ENCODE data around the gene JMJD8.
"Not testable (repeated sequence)": the region's sequence is repeated elsewhere in the genome, so short reads cannot be mapped to it uniquely, and the experiment has no call there.

The JMJD8 gene

DNA sequence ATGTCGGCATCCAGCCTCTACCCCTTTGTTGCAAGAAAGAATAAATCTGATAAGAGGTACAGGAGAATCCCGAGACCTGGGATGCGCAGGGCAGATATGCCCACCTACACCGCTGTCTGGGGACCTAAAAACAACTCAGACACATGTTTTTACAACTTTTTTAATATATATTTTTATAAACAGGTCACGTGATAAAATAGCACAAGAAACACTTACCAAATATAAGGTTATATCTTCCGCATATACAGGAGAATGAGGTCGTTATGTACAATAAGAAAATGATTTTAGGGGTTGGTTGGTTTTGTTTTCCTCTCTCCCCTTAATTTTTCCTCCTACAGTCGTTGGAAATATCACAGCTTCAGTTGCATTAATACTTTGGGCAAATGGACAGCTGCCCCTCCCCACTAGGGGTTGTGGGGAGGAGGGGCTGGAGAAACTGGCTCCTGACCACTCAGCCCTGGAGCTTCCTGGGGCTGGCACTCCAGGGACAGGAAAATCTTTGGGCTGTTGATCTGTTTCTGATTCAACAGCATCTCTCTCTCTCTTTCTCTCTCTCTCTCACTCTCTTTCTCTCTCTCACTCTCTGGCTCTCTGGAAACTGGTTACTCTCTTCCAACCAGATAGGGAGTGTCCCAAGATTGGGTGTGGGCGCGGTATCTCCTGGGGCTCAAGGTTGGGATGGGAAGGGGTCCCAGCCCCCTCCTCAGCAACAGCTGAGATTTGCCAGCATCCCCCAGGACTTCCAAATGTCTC is 8.4 kb upstream of the JMJD8 start:
- no peak overlapping the region for H4K8ac ChIP-seq (ENCODE audit: low read depth, low read length)
- no peaks in the 10 kb centered on the region for H3K79me2 ChIP-seq (ENCODE audit: control insufficient read depth, insufficient read depth, low read length)
- no peak overlapping the region for H3K4me3 ChIP-seq (ENCODE audit: low read length)
- H3K4me1 ChIP-seq (ENCODE audit: control insufficient read depth, low read depth, low read length), result peaks cover 3% of the 10 kb centered on the region
- no peak overlapping the region for H3K4me2 ChIP-seq (ENCODE audit: low read length)
- H3K79me1 ChIP-seq (ENCODE audit: low read length), result peaks cover 9% of the 10 kb centered on the region
- no peak overlapping the region for H4K5ac ChIP-seq (ENCODE audit: low read length)
- H2BK120ac ChIP-seq (ENCODE audit: low read depth, low read length), result no peak overlapping the region
- H2BK15ac ChIP-seq (replicated peaks; ENCODE audit: low read depth), result no peak overlapping the region
- H3K36me3 ChIP-seq (ENCODE audit: control insufficient read depth, insufficient read depth, low read length), result no peaks in the 10 kb centered on the region
- H2BK5ac ChIP-seq (ENCODE audit: low read length), result no peak overlapping the region
- no peak overlapping the region for H3K23ac ChIP-seq (ENCODE audit: low read length)
- H3K27ac ChIP-seq (ENCODE audit: low read depth, low read length), result no peak overlapping the region
- H3K56ac ChIP-seq (ENCODE audit: low read length), result no peak overlapping the region
- H3K18ac ChIP-seq (ENCODE audit: low read length), result no peak overlapping the region
- no peak overlapping the region for H3K9ac ChIP-seq (ENCODE audit: low read length)
- no CpG with 5 or more reads among the region's 10 CpGs for WGBS (ENCODE audit: extremely low coverage, insufficient coverage, low lambda C conversion rate)
- no peak overlapping the region for H2AK5ac ChIP-seq (ENCODE audit: low read length)
- no peak overlapping the region for H3K4ac ChIP-seq (ENCODE audit: low read depth, low read length)
- peaks cover 25% of the 10 kb centered on the region for H3K27me3 ChIP-seq (ENCODE audit: insufficient read depth, low read length, poor library complexity)
- DNase-seq, result no peak

DNA sequence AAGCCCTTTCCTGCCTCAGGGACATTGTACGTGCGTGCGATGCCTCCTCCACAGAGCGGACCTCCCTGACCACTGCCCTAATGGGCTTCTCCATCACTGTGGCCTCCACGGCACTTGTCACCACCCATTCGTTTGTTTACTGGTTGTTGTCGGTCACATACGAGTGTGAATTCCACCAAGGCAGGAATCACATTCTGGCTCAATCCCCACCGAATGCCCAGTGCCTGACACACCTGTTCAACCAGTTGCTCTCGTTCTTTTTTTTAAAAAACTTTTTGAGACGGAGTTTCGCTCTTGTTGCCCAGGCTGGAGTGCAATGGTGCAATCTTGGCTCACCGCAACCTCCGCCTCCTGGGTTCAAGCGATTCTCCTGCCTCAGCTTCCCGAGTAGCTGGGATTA is 7.1 kb upstream of the JMJD8 start:
- H3K4ac ChIP-seq (ENCODE audit: low read depth, low read length); H3K56ac ChIP-seq (ENCODE audit: low read length); H3K4me1 ChIP-seq (ENCODE audit: control insufficient read depth, low read depth, low read length); H3K36me3 ChIP-seq (ENCODE audit: control insufficient read depth, insufficient read depth, low read length); H2BK5ac ChIP-seq (ENCODE audit: low read length); H3K4me3 ChIP-seq (ENCODE audit: low read length); DNase-seq; H3K18ac ChIP-seq (ENCODE audit: low read length); H3K4me2 ChIP-seq (ENCODE audit: low read length); H3K79me2 ChIP-seq (ENCODE audit: control insufficient read depth, insufficient read depth, low read length); H3K9ac ChIP-seq (ENCODE audit: low read length); H4K5ac ChIP-seq (ENCODE audit: low read length); H4K8ac ChIP-seq (ENCODE audit: low read depth, low read length); H3K23ac ChIP-seq (ENCODE audit: low read length); H2BK15ac ChIP-seq (replicated peaks; ENCODE audit: low read depth); H2AK5ac ChIP-seq (ENCODE audit: low read length); H3K27ac ChIP-seq (ENCODE audit: low read depth, low read length); H3K79me1 ChIP-seq (ENCODE audit: low read length); H2BK120ac ChIP-seq (ENCODE audit: low read depth, low read length): not testable (repeated sequence)
- peaks cover 25% of the 10 kb centered on the region for H3K27me3 ChIP-seq (ENCODE audit: insufficient read depth, low read length, poor library complexity)
- no CpG with 5 or more reads among the region's 16 CpGs for WGBS (ENCODE audit: extremely low coverage, insufficient coverage, low lambda C conversion rate)

DNA sequence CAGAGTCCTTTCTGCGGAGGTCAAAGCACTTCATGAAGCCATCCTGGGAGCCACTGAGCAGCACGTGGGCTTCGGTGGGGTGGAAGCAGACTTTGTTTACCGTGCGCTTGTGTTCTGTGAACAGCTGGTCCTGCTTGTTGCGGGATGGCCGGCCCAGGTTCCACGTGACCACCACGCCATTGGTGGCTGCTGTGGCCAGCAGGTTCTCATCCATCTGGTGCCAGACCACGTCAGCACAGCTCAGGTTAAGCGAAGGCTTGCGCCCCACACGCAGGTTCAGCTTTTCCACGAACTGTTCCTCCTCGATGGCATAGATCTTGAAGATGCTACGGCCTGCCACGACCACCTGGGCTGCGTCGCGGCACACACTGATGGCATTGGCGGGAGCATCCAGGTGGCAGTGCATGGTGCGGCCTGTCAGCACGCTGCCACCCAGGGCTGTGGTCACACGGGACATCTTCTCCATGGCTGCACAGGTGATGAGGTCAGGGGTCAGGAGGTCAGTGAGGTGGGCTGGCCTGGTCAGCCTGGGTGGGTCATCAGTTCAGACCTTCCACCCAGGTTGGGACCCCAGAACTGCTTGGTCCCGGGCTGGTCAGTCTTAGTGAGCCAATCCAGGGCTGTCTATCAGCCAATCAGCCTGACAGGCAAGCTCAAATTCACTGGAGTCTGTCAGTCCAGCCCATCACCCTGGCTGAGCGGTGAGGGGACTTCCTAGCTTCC is 5.2 kb upstream of the JMJD8 start:
- H4K8ac ChIP-seq (ENCODE audit: low read depth, low read length), result no peak overlapping the region
- H3K4me3 ChIP-seq (ENCODE audit: low read length), result peak overlapping the region; percentile 85
- H2AK5ac ChIP-seq (ENCODE audit: low read length), result peak overlapping the region; percentile 81
- H2BK5ac ChIP-seq (ENCODE audit: low read length), result no peak overlapping the region
- no peaks in the 10 kb centered on the region for H3K79me2 ChIP-seq (ENCODE audit: control insufficient read depth, insufficient read depth, low read length)
- no peak overlapping the region for H3K23ac ChIP-seq (ENCODE audit: low read length)
- peak overlapping the region; percentile 93 for H3K56ac ChIP-seq (ENCODE audit: low read length)
- no CpG with 5 or more reads among the region's 26 CpGs for WGBS (ENCODE audit: extremely low coverage, insufficient coverage, low lambda C conversion rate)
- peak overlapping the region; percentile 92 for H3K9ac ChIP-seq (ENCODE audit: low read length)
- H2BK15ac ChIP-seq (replicated peaks; ENCODE audit: low read depth), result no peak overlapping the region
- no peak overlapping the region for H2BK120ac ChIP-seq (ENCODE audit: low read depth, low read length)
- peaks cover 3% of the 10 kb centered on the region for H3K4me1 ChIP-seq (ENCODE audit: control insufficient read depth, low read depth, low read length)
- H3K18ac ChIP-seq (ENCODE audit: low read length), result no peak overlapping the region
- no peak for DNase-seq
- no peaks in the 10 kb centered on the region for H3K36me3 ChIP-seq (ENCODE audit: control insufficient read depth, insufficient read depth, low read length)
- H4K5ac ChIP-seq (ENCODE audit: low read length), result no peak overlapping the region
- peaks cover 9% of the 10 kb centered on the region for H3K79me1 ChIP-seq (ENCODE audit: low read length)
- no peak overlapping the region for H3K27ac ChIP-seq (ENCODE audit: low read depth, low read length)
- peaks cover 16% of the 10 kb centered on the region for H3K27me3 ChIP-seq (ENCODE audit: insufficient read depth, low read length, poor library complexity)
- peak overlapping the region; percentile 98 for H3K4me2 ChIP-seq (ENCODE audit: low read length)
- no peak overlapping the region for H3K4ac ChIP-seq (ENCODE audit: low read depth, low read length)

DNA sequence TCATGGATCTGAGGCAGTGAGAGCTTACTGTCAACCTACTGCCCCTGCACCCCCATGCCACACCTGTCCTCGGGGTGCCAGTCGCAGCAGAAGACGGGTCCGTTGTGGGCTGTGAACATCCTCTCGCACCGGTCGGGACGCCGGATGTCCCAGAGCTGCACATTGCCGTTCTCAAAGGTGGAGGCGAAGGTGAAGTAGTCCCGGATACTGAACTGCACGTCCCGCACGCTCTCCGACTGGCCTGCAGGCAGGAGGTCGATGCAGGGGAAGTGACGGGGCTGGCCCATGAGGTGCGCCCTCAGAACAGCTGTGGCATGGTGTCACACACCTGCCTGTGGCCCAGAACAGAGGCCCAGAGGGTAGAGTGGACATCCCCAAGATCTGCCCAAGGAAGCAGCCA is 3.4 kb upstream of the JMJD8 start:
- Histone ChIP-seq H3K4me3 (ENCODE audit: low read length) (no peak overlapping the region), H2AK5ac (ENCODE audit: low read length) (no peak overlapping the region), H3K56ac (ENCODE audit: low read length) (no peak overlapping the region), H2BK120ac (ENCODE audit: low read depth, low read length) (no peak overlapping the region), H3K27me3 (ENCODE audit: insufficient read depth, low read length, poor library complexity) (peaks cover 4% of the 10 kb centered on the region), H3K79me1 (ENCODE audit: low read length) (peaks cover 14% of the 10 kb centered on the region), H3K79me2 (ENCODE audit: control insufficient read depth, insufficient read depth, low read length) (peaks cover 3% of the 10 kb centered on the region), H4K5ac (ENCODE audit: low read length) (no peak overlapping the region), H3K27ac (ENCODE audit: low read depth, low read length) (no peak overlapping the region), H3K9ac (ENCODE audit: low read length) (no peak overlapping the region), H2BK15ac (replicated peaks; ENCODE audit: low read depth) (no peak overlapping the region), H3K23ac (ENCODE audit: low read length) (no peak overlapping the region), H3K36me3 (ENCODE audit: control insufficient read depth, insufficient read depth, low read length) (peaks cover 6% of the 10 kb centered on the region), H3K18ac (ENCODE audit: low read length) (no peak overlapping the region), H3K4me1 (ENCODE audit: control insufficient read depth, low read depth, low read length) (peaks cover 3% of the 10 kb centered on the region), H3K4me2 (ENCODE audit: low read length) (no peak overlapping the region), H3K4ac (ENCODE audit: low read depth, low read length) (no peak overlapping the region), H4K8ac (ENCODE audit: low read depth, low read length) (no peak overlapping the region), H2BK5ac (ENCODE audit: low read length) (no peak overlapping the region)
- no CpG with 5 or more reads among the region's 19 CpGs for WGBS (ENCODE audit: extremely low coverage, insufficient coverage, low lambda C conversion rate)
- DNase-seq, result no peak

- DNase-seq, result no peak
- H3K4ac ChIP-seq (ENCODE audit: low read depth, low read length), result no peak overlapping the region
- H3K23ac ChIP-seq (ENCODE audit: low read length), result no peak overlapping the region
- H3K9ac ChIP-seq (ENCODE audit: low read length), result no peak overlapping the region
- no peak overlapping the region for H3K56ac ChIP-seq (ENCODE audit: low read length)
- no peak overlapping the region for H3K18ac ChIP-seq (ENCODE audit: low read length)
- no peak overlapping the region for H2AK5ac ChIP-seq (ENCODE audit: low read length)
- peaks cover 3% of the 10 kb centered on the region for H3K4me1 ChIP-seq (ENCODE audit: control insufficient read depth, low read depth, low read length)
- peaks cover 8% of the 10 kb centered on the region for H3K79me2 ChIP-seq (ENCODE audit: control insufficient read depth, insufficient read depth, low read length)
- H3K79me1 ChIP-seq (ENCODE audit: low read length), result peaks cover 20% of the 10 kb centered on the region
- H4K5ac ChIP-seq (ENCODE audit: low read length), result no peak overlapping the region
- no peak overlapping the region for H2BK120ac ChIP-seq (ENCODE audit: low read depth, low read length)
- peaks cover 12% of the 10 kb centered on the region for H3K36me3 ChIP-seq (ENCODE audit: control insufficient read depth, insufficient read depth, low read length)
- no peaks in the 10 kb centered on the region for H3K27me3 ChIP-seq (ENCODE audit: insufficient read depth, low read length, poor library complexity)
- whole genome bisulfite sequencing (ENCODE audit: extremely low coverage, insufficient coverage, low lambda C conversion rate), result no CpG with 5 or more reads among the region's 51 CpGs
- H2BK15ac ChIP-seq (replicated peaks; ENCODE audit: low read depth), result no peak overlapping the region
- H3K27ac ChIP-seq (ENCODE audit: low read depth, low read length), result no peak overlapping the region
- H2BK5ac ChIP-seq (ENCODE audit: low read length), result no peak overlapping the region
- H3K4me2 ChIP-seq (ENCODE audit: low read length), result no peak overlapping the region
- H4K8ac ChIP-seq (ENCODE audit: low read depth, low read length), result no peak overlapping the region
- H3K4me3 ChIP-seq (ENCODE audit: low read length), result no peak overlapping the region
Measured at GRCh38 chr16:686459-687260, 2.5 kb upstream of the JMJD8 start.

Measured in mesendoderm (in vitro differentiated cells).